Measurements from ENCODE around the gene CCDC68.

DNA sequence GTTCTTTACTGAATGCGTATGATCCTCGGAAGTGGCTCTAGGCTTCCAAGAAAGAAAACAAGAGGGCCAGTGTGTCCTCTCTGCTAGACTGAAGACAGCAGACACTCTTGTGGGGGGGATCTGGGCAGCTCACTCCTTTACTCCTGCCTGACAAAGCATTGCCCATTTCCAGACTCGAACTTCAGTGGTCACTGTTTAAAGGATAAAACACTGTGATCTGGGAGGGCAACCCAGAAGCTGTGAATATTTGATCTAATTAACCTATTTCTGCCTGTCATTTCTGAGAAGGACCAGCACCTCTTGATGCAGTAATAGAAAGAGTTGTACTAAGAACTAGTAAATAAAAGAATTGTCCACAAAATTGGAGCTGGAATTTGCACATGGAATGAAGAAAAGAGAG is 24.5 kb upstream of the CCDC68 start:
- TF ChIP-seq RCOR1 (IDR thresholded peaks at IDR 0.05; ENCODE audit: low read depth, low read length) (no peak), CTCF (IDR thresholded peaks at IDR 0.05) (no peak), ZSCAN20 (CRISPR knock-in tag; IDR thresholded peaks at IDR 0.05) (no peak), RAD21 (conservative IDR thresholded peaks at IDR 0.05 in 1 of 2, IDR thresholded peaks at IDR 0.05 in 1 of 2) (no peak), KDM1A (IDR thresholded peaks at IDR 0.05; ENCODE audit: low read depth) (no peak), MAZ (IDR thresholded peaks at IDR 0.05; ENCODE audit: borderline replicate concordance, low read depth, low read length) (no peak), ESRRA (IDR thresholded peaks at IDR 0.05; ENCODE audit: borderline replicate concordance, low read length) (no peak), EHMT2 (IDR thresholded peaks at IDR 0.05; ENCODE audit: low read depth) (no peak), KDM5A (IDR thresholded peaks at IDR 0.05) (no peak), MAX (IDR thresholded peaks at IDR 0.05) (no peak), MAFK (IDR thresholded peaks at IDR 0.05; ENCODE audit: partially characterized antibody) (no peak), POLR2A (IDR thresholded peaks at IDR 0.05; ENCODE audit: low read length) (no peak), HOXB13 (CRISPR knock-in tag; IDR thresholded peaks at IDR 0.05; ENCODE audit: low read depth) (no peak)
- TF ChIP-seq, protein P1, sequence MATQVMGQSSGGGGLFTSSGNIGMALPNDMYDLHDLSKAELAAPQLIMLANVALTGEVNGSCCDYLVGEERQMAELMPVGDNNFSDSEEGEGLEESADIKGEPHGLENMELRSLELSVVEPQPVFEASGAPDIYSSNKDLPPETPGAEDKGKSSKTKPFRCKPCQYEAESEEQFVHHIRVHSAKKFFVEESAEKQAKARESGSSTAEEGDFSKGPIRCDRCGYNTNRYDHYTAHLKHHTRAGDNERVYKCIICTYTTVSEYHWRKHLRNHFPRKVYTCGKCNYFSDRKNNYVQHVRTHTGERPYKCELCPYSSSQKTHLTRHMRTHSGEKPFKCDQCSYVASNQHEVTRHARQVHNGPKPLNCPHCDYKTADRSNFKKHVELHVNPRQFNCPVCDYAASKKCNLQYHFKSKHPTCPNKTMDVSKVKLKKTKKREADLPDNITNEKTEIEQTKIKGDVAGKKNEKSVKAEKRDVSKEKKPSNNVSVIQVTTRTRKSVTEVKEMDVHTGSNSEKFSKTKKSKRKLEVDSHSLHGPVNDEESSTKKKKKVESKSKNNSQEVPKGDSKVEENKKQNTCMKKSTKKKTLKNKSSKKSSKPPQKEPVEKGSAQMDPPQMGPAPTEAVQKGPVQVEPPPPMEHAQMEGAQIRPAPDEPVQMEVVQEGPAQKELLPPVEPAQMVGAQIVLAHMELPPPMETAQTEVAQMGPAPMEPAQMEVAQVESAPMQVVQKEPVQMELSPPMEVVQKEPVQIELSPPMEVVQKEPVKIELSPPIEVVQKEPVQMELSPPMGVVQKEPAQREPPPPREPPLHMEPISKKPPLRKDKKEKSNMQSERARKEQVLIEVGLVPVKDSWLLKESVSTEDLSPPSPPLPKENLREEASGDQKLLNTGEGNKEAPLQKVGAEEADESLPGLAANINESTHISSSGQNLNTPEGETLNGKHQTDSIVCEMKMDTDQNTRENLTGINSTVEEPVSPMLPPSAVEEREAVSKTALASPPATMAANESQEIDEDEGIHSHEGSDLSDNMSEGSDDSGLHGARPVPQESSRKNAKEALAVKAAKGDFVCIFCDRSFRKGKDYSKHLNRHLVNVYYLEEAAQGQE (IDR thresholded peaks at IDR 0.05), result no peak

All from A549 (cell line).